ENCODE measurements around the gene HTR6.

- TF ChIP-seq CTCF (IDR thresholded peaks at IDR 0.05) (no peak), POLR2A (IDR thresholded peaks at IDR 0.05) (no peak), EP300 (IDR thresholded peaks at IDR 0.05) (no peak), POLR2AphosphoS5 (IDR thresholded peaks at IDR 0.05) (no peak)
Measured at GRCh38 chr1:19636065-19636464, 28.6 kb upstream of the HTR6 start.

Data from suprapubic skin (tissue), 4 donors.